Measurements from ENCODE around the gene AXL.

The AXL gene

GRCh38 chr19:41217741-41218140 lies 1.3 kb upstream of the AXL start:
- no peak for TF ChIP-seq FOXP2 (optimal IDR thresholded peaks at IDR 0.05; ENCODE audit: borderline replicate concordance, extremely low read depth, extremely low read length, insufficient read depth)

- TF ChIP-seq SIN3A (IDR thresholded peaks at IDR 0.05; ENCODE audit: borderline replicate concordance, insufficient read depth, low read length): no peak
- TF ChIP-seq POLR2AphosphoS5 (IDR thresholded peaks at IDR 0.05; ENCODE audit: low read depth, low read length): no peak
- TF ChIP-seq FOXP2 (optimal IDR thresholded peaks at IDR 0.05; ENCODE audit: borderline replicate concordance, extremely low read depth, extremely low read length, insufficient read depth): no peak
- no peak for TF ChIP-seq TAF1 (IDR thresholded peaks at IDR 0.05; ENCODE audit: borderline replicate concordance, insufficient read depth, low read length)
- TF ChIP-seq REST (IDR thresholded peaks at IDR 0.05; ENCODE audit: insufficient read depth in 1 of 2, low read depth in 2 of 2, low read length in 2 of 2): no peak
Observed at GRCh38 chr19:41218249-41218614, 791 bp upstream of the AXL start.

GRCh38 chr19:41219924-41220567 lies 1.0 kb downstream of the AXL start:
- TF ChIP-seq TAF1 (IDR thresholded peaks at IDR 0.05; ENCODE audit: borderline replicate concordance, insufficient read depth, low read length): no peak
- no peak for TF ChIP-seq POLR2AphosphoS5 (IDR thresholded peaks at IDR 0.05; ENCODE audit: low read depth, low read length)
- TF ChIP-seq SIN3A (IDR thresholded peaks at IDR 0.05; ENCODE audit: borderline replicate concordance, insufficient read depth, low read length): no peak
- TF ChIP-seq REST (IDR thresholded peaks at IDR 0.05; ENCODE audit: insufficient read depth in 1 of 2, low read depth in 2 of 2, low read length in 2 of 2): no peak
- no peak for TF ChIP-seq FOXP2 (optimal IDR thresholded peaks at IDR 0.05; ENCODE audit: borderline replicate concordance, extremely low read depth, extremely low read length, insufficient read depth)

GRCh38 chr19:41220811-41221210 lies 1.8 kb downstream of the AXL start:
- no peak for TF ChIP-seq SIN3A (IDR thresholded peaks at IDR 0.05; ENCODE audit: borderline replicate concordance, insufficient read depth, low read length)
- TF ChIP-seq FOXP2 (optimal IDR thresholded peaks at IDR 0.05; ENCODE audit: borderline replicate concordance, extremely low read depth, extremely low read length, insufficient read depth): no peak
- no peak for TF ChIP-seq TAF1 (IDR thresholded peaks at IDR 0.05; ENCODE audit: borderline replicate concordance, insufficient read depth, low read length)
- TF ChIP-seq REST (IDR thresholded peaks at IDR 0.05; ENCODE audit: insufficient read depth in 1 of 2, low read depth in 2 of 2, low read length in 2 of 2): no peak
- no peak for TF ChIP-seq POLR2AphosphoS5 (IDR thresholded peaks at IDR 0.05; ENCODE audit: low read depth, low read length)

- TF ChIP-seq TAF1 (IDR thresholded peaks at IDR 0.05; ENCODE audit: borderline replicate concordance, insufficient read depth, low read length) (no peak), REST (IDR thresholded peaks at IDR 0.05; ENCODE audit: insufficient read depth in 1 of 2, low read depth in 2 of 2, low read length in 2 of 2) (no peak), FOXP2 (optimal IDR thresholded peaks at IDR 0.05; ENCODE audit: borderline replicate concordance, extremely low read depth, extremely low read length, insufficient read depth) (no peak), POLR2AphosphoS5 (IDR thresholded peaks at IDR 0.05; ENCODE audit: low read depth, low read length) (no peak), SIN3A (IDR thresholded peaks at IDR 0.05; ENCODE audit: borderline replicate concordance, insufficient read depth, low read length) (no peak)
Observed at GRCh38 chr19:41221514-41222205, 2.6 kb downstream of the AXL start.
